Transverse colon (tissue), 4 donors: ENCODE measurements around the gene PCED1A.

ENCODE experiments used
- CTCF ChIP-seq, 5 experiments: fragments of 200-600 bp in 3 of 5; fragments of 450-650 bp in 2 of 5; sonication (generic) in 3 of 5; IDR thresholded peaks; 1 replicate in 2 of 5; 2 replicates in 3 of 5; pipeline ENCODE4 v1.5.1; 2016 to 2017; ENCODE audit warnings: antibody characterized with exemption in 5 of 5, inconsistent platforms in 3 of 5, mild to moderate bottlenecking in 2 of 5, moderate library complexity in 1 of 5
- EP300 ChIP-seq: sonication (generic); formaldehyde crosslinking; IDR thresholded peaks from one replicate; pipeline ENCODE4 v1.6.1; 2017; ENCODE audit warnings: antibody characterized with exemption, low read depth
- POLR2A ChIP-seq: fragments of 450-650 bp; IDR thresholded peaks from one replicate; pipeline ENCODE4 v1.6.1; 2016; ENCODE audit warnings: antibody characterized with exemption, mild to moderate bottlenecking, moderate library complexity
- POLR2AphosphoS5 ChIP-seq, 3 donors: sonication (generic); formaldehyde crosslinking; IDR thresholded peaks; one replicate each; pipeline ENCODE4 v1.6.1; 2016; ENCODE audit warnings: antibody characterized with exemption in 3 of 3

- TF ChIP-seq EP300 = no peak
- no peak for TF ChIP-seq CTCF (IDR thresholded peaks at IDR 0.05)
- no peak for TF ChIP-seq POLR2A
- no peak for TF ChIP-seq POLR2AphosphoS5 (IDR thresholded peaks at IDR 0.05)
These were observed 24.6 kb upstream of the PCED1A start for GRCh38 chr20:2865101-2865500.
